CD4-positive, alpha-beta T cell treated with Interleukin-6 for 4 hours (primary cell): ENCODE data around the gene DNASE1L2.
"Not testable (repeated sequence)": the region's sequence is repeated elsewhere in the genome, so short reads cannot be mapped to it uniquely, and the experiment has no call there.

Source experiments
- DNase-seq: peaks from one replicate; pipeline ENCODE4 v3.0.0-alpha.2; 2020; ENCODE audit warnings: mixed read lengths

Gene DNASE1L2

GRCh38 chr16:2236337-2237101 lies at the start of gene DNASE1L2:
Gene DNASE1L2 (plus strand): TSS chr16:2236444. CDS start chr16:2236817, 373 bp downstream.
- no peak for DNase-seq

GRCh38 chr16:2186505-2186904 lies 49.7 kb upstream of the DNASE1L2 start:
- DNase-seq, result no peak

- DNase-seq, result no peak
Observed at GRCh38 chr16:2187212-2187611, 49.0 kb upstream of the DNASE1L2 start.

GRCh38 chr16:2188395-2188794 lies 47.8 kb upstream of the DNASE1L2 start:
- DNase-seq, result no peak

GRCh38 chr16:2189252-2189893 lies 46.9 kb upstream of the DNASE1L2 start:
- no peak for DNase-seq

GRCh38 chr16:2190002-2190658 lies 46.1 kb upstream of the DNASE1L2 start:
- no peak for DNase-seq

- DNase-seq, result no peak
Observed at GRCh38 chr16:2190659-2191445, 45.4 kb upstream of the DNASE1L2 start.

- DNase-seq, result no peak
Observed at GRCh38 chr16:2191446-2191706, 44.9 kb upstream of the DNASE1L2 start.

GRCh38 chr16:2194166-2194834 lies 41.9 kb upstream of the DNASE1L2 start:
- no peak for DNase-seq

GRCh38 chr16:2194852-2195321 lies 41.4 kb upstream of the DNASE1L2 start:
- peak; percentile 72 for DNase-seq

GRCh38 chr16:2195322-2196161 lies 40.7 kb upstream of the DNASE1L2 start:
- DNase-seq, result no peak

- peak; percentile 18 for DNase-seq
Observed at GRCh38 chr16:2196162-2196980, 39.9 kb upstream of the DNASE1L2 start, which contains the start of gene CASKIN1. Gene CASKIN1 (minus strand): TSS chr16:2196605. CDS start chr16:2196432, 173 bp downstream.

GRCh38 chr16:2196981-2197511 lies 39.2 kb upstream of the DNASE1L2 start:
- no peak for DNase-seq

- no peak for DNase-seq
Observed at GRCh38 chr16:2197765-2198164, 38.5 kb upstream of the DNASE1L2 start.

- no peak for DNase-seq
Observed at GRCh38 chr16:2198283-2198682, 38.0 kb upstream of the DNASE1L2 start.

- DNase-seq, result no peak
Observed at GRCh38 chr16:2199095-2199494, 37.1 kb upstream of the DNASE1L2 start.

GRCh38 chr16:2199621-2200139 lies 36.6 kb upstream of the DNASE1L2 start:
- no peak for DNase-seq

- no peak for DNase-seq
Observed at GRCh38 chr16:2200313-2200712, 35.9 kb upstream of the DNASE1L2 start.

GRCh38 chr16:2203119-2203688 lies 33.0 kb upstream of the DNASE1L2 start:
- not testable (repeated sequence) for DNase-seq
